WI38 (cell line): ENCODE measurements around the gene DCST1.

Experiments
- H3K4me3 ChIP-seq: 2 replicates; pipeline ENCODE4 v1.5.1; 2011; ENCODE audit warnings: low read depth, mild to moderate bottlenecking, control low read depth, low read length
- TF ChIP-seq, protein P1 (sequence below): IDR thresholded peaks from 2 replicates; pipeline ENCODE4 v1.5.1; 2012; ENCODE audit warnings: low read depth, mild to moderate bottlenecking, control low read depth, low read length

The DCST1 gene

DNA sequence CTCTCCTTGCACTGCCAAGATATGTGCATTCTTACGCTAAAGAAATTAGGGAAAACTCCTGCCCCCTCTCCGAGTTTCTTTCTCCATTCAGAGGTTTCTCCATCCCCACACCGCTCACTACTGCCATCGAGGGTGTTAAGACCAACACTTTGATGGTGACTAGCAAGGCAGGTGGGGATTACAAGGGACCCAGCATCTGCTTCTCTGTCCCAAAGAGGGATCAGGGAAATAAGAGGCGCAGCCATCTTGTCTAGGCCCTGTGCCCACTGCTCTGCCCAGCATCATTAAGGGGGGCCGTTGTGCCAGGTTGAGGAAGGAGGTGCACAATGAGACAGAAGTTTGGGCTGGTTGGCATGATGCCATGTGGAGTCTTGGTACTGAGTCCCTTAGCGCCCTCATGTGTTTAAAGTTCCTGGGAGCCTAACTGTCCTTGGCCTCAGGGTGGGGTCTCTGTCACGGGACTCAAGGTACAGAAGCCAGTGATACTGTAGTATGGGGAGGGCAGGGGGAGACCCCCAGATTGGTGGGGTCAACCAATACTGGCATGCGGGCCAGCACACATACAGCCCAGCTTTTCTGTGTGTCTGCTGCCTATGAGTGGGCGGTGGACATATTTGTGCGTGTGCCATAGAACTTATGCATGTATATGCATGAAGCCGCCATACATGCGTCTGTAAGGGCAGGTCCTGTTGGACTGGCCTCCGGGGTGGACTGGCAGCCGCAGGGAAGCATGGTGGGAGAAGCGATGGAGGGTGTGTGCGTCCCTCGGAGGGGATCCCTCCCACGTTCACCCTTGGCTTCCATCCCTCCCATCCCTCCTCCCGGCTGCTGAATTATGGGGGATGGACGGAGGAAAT is 50.5 kb downstream of the DCST1 start:
- H3K4me3 ChIP-seq = peak overlapping the region; percentile 67
- TF ChIP-seq, protein P1, sequence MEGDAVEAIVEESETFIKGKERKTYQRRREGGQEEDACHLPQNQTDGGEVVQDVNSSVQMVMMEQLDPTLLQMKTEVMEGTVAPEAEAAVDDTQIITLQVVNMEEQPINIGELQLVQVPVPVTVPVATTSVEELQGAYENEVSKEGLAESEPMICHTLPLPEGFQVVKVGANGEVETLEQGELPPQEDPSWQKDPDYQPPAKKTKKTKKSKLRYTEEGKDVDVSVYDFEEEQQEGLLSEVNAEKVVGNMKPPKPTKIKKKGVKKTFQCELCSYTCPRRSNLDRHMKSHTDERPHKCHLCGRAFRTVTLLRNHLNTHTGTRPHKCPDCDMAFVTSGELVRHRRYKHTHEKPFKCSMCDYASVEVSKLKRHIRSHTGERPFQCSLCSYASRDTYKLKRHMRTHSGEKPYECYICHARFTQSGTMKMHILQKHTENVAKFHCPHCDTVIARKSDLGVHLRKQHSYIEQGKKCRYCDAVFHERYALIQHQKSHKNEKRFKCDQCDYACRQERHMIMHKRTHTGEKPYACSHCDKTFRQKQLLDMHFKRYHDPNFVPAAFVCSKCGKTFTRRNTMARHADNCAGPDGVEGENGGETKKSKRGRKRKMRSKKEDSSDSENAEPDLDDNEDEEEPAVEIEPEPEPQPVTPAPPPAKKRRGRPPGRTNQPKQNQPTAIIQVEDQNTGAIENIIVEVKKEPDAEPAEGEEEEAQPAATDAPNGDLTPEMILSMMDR = peak; percentile 21

DNA sequence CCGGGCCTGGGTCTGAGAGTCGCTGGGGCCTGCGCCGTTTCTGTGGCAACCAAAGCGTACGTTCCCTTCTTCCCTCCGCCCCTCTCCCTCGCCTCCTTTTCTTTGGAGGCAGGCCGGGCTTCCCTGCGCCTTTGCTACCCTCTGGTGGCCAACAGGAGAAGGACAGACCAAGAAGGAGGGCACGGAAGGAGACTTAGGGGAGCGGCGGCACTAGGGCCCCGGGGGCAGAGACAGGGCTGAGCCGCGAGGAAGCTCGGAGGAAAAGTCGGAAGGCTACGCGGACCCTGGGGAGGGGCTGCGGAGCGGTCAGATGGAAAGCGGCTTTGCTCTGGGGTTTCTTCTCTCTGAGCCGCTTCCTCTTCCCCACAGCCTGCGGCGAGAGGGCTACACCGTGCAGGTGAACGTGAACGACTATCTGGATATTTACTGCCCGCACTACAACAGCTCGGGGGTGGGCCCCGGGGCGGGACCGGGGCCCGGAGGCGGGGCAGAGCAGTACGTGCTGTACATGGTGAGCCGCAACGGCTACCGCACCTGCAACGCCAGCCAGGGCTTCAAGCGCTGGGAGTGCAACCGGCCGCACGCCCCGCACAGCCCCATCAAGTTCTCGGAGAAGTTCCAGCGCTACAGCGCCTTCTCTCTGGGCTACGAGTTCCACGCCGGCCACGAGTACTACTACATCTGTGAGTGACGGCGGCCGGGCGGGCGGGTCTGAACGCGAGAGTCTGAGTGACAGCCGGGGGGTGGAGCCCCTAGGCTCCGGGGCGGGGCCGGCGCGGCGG is 51.3 kb downstream of the DCST1 start:
- TF ChIP-seq, protein P1 = peak; percentile 84
- H3K4me3 ChIP-seq = peak overlapping the region; percentile 67

DNA sequence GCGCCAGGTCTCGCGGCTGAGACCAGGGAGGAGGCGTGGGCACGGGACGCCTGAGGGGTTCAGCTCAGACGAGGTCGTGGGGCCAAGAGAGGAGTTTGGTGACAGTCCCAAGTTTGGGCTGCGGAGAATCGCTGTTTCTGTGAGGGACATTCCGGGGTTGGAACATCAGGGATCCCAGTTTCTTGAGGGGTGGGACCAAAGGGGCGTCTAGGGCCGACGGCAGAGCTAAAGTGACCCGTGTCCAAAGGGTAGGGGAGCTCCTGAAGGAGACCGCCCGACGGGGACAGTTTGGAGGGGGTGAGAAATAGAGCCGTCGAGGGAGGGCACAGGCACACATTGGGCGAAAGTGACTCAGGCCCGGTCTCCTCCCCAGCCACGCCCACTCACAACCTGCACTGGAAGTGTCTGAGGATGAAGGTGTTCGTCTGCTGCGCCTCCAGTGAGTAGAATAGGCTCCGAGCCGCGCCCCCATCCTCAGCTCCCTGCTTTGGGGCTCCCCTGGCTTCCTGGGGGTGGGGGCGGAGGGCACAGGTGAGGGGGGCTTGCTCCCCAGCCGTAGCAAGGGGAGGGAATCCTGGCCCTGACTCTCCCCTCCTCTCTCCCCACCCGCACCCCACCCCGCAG is 52.0 kb downstream of the DCST1 start:
- TF ChIP-seq, protein P1 = no peak
- H3K4me3 ChIP-seq = peak overlapping the region; percentile 67

DNA sequence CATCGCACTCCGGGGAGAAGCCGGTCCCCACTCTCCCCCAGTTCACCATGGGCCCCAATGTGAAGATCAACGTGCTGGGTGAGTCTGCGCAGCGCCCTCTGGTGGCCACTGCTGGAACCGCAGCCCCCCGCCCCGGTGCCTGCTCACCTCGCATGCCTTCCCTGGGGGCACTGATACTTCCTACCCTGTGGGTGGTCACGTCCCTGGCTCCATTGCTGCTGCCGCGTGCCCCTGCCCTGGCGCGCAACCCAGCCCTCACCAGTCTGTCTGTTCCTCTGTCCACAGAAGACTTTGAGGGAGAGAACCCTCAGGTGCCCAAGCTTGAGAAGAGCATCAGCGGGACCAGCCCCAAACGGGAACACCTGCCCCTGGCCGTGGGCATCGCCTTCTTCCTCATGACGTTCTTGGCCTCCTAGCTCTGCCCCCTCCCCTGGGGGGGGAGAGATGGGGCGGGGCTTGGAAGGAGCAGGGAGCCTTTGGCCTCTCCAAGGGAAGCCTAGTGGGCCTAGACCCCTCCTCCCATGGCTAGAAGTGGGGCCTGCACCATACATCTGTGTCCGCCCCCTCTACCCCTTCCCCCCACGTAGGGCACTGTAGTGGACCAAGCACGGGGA is 52.6 kb downstream of the DCST1 start:
- TF ChIP-seq, protein P1 = peak; percentile 85
- H3K4me3 ChIP-seq = no peak overlapping the region

DNA sequence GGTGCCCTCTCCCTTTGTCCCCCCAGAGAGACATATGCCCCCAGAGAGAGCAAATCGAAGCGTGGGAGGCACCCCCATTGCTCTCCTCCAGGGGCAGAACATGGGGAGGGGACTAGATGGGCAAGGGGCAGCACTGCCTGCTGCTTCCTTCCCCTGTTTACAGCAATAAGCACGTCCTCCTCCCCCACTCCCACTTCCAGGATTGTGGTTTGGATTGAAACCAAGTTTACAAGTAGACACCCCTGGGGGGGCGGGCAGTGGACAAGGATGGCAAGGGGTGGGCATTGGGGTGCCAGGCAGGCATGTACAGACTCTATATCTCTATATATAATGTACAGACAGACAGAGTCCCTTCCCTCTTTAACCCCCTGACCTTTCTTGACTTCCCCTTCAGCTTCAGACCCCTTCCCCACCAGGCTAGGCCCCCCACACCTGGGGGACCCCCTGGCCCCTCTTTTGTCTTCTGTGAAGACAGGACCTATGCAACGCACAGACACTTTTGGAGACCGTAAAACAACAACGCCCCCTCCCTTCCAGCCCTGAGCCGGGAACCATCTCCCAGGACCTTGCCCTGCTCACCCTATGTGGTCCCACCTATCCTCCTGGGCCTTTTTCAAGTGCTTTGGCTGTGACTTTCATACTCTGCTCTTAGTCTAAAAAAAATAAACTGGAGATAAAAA is 53.4 kb downstream of the DCST1 start:
- TF ChIP-seq, protein P1 = no peak
- H3K4me3 ChIP-seq = no peak overlapping the region

DNA sequence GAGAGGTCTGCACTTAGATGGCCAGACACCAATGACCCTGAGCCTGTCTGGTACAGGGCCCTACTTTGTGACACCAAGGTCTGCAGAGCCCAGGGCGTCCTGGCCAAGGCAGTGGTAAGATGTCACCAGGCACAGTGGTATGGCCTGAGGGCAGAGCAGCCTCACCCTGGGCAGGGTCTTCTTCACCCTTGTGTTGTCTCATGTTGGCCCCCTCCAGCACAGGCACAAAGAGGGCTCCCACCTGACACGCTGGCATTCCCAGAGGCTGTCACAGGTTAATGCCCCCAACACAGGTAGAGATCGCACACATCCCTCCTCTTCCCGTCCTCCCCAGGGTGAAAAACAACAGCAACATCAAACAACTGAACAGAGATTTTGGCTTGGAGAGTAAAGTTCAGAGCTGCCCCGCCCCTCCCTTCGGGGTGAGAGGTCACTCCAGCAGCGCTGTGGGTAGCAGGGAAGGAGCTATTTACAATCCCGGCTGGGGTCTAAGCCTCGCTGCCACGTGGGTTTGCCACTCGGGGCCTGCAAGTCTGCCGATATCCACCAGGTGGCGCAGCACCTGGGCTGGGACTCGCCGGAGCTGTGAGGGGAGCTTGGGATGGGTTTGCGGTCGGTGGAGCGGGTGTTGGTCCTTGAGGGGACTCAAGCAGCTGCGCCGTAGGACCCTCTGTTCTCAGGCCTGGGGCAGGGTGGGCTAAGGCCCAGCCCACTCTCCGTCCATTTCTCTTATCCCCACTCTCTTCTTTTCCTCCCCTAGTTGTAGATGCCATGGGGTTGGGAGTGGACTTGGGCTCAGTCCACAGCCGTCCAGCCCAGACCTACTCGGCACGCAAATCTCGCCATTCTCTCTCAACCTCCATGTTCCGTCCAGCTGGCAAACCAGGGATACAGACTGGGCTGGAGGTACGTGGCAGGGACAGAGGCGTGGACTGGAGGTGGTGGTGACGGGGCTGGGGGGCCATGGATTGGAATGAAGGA is 57.7 kb downstream of the DCST1 start:
- TF ChIP-seq, protein P1 = peak; percentile 96
- no peak overlapping the region for H3K4me3 ChIP-seq
